ENCODE data around the gene HCCS. TPM values are rescaled to one million over a fixed set of nuclear protein-coding genes. Genes with fewer than 3 reads are reported as not detected.

The HCCS gene
- total RNA-seq, 1 experiment from 2014 or later = 28.2 TPM

DNA sequence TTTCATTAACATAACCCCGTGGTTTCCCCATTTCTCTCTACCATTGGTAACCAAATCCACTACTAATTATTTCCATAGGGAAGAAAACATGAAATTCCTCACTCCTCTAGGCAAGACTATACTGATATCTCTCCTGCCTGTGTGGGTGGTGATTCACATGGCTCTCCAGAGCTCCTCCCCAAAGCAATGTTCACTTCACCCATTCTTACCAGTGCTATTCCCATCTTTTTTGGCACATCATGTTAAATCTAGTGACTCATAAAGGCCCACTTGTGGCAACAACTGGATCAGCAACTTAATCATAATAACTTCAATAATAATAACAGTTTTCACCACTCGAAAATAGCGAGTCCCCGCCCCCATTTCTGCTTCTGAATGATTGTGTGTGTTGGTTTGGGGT is 6.1 kb upstream of the HCCS start:
- Histone ChIP-seq H2AFZ (ENCODE audit: low read depth, low read length, poor library complexity, severe bottlenecking) (no peak overlapping the region), H3K27me3 (ENCODE audit: insufficient read depth, low read length) (no peaks in the 10 kb centered on the region), H3K9ac (ENCODE audit: low read length) (no peak overlapping the region), H3K27ac (ENCODE audit: low read depth, low read length) (no peak overlapping the region), H3K79me2 (ENCODE audit: insufficient read depth, low read length) (no peaks in the 10 kb centered on the region), H3K9me3 (ENCODE audit: control insufficient read depth in 1 of 2, insufficient read depth in 1 of 2, low read depth in 1 of 2, low read length in 2 of 2) (no peaks in the 10 kb centered on the region), H3K36me3 (ENCODE audit: control insufficient read depth in 1 of 2, insufficient read depth in 2 of 2, low read length in 2 of 2) (no peaks in the 10 kb centered on the region; a peak in 1 of 4 replicates), H4K20me1 (ENCODE audit: insufficient read depth) (no peaks in the 10 kb centered on the region), H3K4me2 (ENCODE audit: low read length) (no peak overlapping the region), H3K4me3 (replicated peaks in 1 of 2; ENCODE audit: low read depth in 1 of 2, low read length in 2 of 2) (no peak overlapping the region), H3K4me1 (ENCODE audit: control insufficient read depth in 1 of 2, insufficient read depth in 2 of 2, low read length in 2 of 2) (peaks cover 0 to 4% of the 10 kb centered on the region in 2 experiments; a peak in 1 of 4 replicates), H3K9me2 (ENCODE audit: insufficient read depth) (no peaks in the 10 kb centered on the region)
- peak; percentile 54 for ATAC-seq
- ChIA-PET CTCF (no interaction called here), POLR2A (no interaction called here), RAD21 (ENCODE audit: low non-redundant PET in 1 of 2, low total read pairs in 2 of 2, uncharacterized antibody in 2 of 2, unreplicated experiment in 2 of 2) (no interaction called here)
- TF ChIP-seq, protein P1, sequence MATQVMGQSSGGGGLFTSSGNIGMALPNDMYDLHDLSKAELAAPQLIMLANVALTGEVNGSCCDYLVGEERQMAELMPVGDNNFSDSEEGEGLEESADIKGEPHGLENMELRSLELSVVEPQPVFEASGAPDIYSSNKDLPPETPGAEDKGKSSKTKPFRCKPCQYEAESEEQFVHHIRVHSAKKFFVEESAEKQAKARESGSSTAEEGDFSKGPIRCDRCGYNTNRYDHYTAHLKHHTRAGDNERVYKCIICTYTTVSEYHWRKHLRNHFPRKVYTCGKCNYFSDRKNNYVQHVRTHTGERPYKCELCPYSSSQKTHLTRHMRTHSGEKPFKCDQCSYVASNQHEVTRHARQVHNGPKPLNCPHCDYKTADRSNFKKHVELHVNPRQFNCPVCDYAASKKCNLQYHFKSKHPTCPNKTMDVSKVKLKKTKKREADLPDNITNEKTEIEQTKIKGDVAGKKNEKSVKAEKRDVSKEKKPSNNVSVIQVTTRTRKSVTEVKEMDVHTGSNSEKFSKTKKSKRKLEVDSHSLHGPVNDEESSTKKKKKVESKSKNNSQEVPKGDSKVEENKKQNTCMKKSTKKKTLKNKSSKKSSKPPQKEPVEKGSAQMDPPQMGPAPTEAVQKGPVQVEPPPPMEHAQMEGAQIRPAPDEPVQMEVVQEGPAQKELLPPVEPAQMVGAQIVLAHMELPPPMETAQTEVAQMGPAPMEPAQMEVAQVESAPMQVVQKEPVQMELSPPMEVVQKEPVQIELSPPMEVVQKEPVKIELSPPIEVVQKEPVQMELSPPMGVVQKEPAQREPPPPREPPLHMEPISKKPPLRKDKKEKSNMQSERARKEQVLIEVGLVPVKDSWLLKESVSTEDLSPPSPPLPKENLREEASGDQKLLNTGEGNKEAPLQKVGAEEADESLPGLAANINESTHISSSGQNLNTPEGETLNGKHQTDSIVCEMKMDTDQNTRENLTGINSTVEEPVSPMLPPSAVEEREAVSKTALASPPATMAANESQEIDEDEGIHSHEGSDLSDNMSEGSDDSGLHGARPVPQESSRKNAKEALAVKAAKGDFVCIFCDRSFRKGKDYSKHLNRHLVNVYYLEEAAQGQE (IDR thresholded peaks at IDR 0.05; ENCODE audit: low read depth) = no peak
- TF ChIP-seq, protein P2, sequence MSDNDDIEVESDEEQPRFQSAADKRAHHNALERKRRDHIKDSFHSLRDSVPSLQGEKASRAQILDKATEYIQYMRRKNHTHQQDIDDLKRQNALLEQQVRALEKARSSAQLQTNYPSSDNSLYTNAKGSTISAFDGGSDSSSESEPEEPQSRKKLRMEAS (IDR thresholded peaks at IDR 0.05) = no peak
- TF ChIP-seq EZH2 (IDR thresholded peaks at IDR 0.05) = no peak
- TF ChIP-seq ZNF274 (IDR thresholded peaks at IDR 0.05; ENCODE audit: low read depth, low read length) = no peak
- TF ChIP-seq CBX3 (IDR thresholded peaks at IDR 0.05; ENCODE audit: low read depth) = no peak
- no peak for TF ChIP-seq FOSL1 (IDR thresholded peaks at IDR 0.05; ENCODE audit: low read depth)
- no peak for TF ChIP-seq ELF1 (IDR thresholded peaks at IDR 0.05; ENCODE audit: borderline replicate concordance, low read depth)
- TF ChIP-seq JUND (IDR thresholded peaks at IDR 0.05) = no peak
- TF ChIP-seq, protein P3, sequence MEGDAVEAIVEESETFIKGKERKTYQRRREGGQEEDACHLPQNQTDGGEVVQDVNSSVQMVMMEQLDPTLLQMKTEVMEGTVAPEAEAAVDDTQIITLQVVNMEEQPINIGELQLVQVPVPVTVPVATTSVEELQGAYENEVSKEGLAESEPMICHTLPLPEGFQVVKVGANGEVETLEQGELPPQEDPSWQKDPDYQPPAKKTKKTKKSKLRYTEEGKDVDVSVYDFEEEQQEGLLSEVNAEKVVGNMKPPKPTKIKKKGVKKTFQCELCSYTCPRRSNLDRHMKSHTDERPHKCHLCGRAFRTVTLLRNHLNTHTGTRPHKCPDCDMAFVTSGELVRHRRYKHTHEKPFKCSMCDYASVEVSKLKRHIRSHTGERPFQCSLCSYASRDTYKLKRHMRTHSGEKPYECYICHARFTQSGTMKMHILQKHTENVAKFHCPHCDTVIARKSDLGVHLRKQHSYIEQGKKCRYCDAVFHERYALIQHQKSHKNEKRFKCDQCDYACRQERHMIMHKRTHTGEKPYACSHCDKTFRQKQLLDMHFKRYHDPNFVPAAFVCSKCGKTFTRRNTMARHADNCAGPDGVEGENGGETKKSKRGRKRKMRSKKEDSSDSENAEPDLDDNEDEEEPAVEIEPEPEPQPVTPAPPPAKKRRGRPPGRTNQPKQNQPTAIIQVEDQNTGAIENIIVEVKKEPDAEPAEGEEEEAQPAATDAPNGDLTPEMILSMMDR (IDR thresholded peaks at IDR 0.05 in 2 of 3, conservative IDR thresholded peaks at IDR 0.05 in 1 of 3; ENCODE audit: borderline replicate concordance in 1 of 3, insufficient read depth in 1 of 3, low read depth in 2 of 3, low read length in 2 of 3) = no peak
- TF ChIP-seq, protein P4, sequence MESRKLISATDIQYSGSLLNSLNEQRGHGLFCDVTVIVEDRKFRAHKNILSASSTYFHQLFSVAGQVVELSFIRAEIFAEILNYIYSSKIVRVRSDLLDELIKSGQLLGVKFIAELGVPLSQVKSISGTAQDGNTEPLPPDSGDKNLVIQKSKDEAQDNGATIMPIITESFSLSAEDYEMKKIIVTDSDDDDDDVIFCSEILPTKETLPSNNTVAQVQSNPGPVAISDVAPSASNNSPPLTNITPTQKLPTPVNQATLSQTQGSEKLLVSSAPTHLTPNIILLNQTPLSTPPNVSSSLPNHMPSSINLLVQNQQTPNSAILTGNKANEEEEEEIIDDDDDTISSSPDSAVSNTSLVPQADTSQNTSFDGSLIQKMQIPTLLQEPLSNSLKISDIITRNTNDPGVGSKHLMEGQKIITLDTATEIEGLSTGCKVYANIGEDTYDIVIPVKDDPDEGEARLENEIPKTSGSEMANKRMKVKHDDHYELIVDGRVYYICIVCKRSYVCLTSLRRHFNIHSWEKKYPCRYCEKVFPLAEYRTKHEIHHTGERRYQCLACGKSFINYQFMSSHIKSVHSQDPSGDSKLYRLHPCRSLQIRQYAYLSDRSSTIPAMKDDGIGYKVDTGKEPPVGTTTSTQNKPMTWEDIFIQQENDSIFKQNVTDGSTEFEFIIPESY (IDR thresholded peaks at IDR 0.05; ENCODE audit: extremely low read depth, insufficient replicate concordance, low read length) = no peak
- TF ChIP-seq, protein P5, sequence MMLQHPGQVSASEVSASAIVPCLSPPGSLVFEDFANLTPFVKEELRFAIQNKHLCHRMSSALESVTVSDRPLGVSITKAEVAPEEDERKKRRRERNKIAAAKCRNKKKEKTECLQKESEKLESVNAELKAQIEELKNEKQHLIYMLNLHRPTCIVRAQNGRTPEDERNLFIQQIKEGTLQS (IDR thresholded peaks at IDR 0.05) = no peak
- TF ChIP-seq SIN3A (IDR thresholded peaks at IDR 0.05; ENCODE audit: low read depth) = no peak
- no peak for TF ChIP-seq EZH2phosphoT487 (IDR thresholded peaks at IDR 0.05; ENCODE audit: borderline replicate concordance)
- TF ChIP-seq RAD21 (IDR thresholded peaks at IDR 0.05; ENCODE audit: low read depth) = no peak
- no peak for TF ChIP-seq YY1 (IDR thresholded peaks at IDR 0.05; ENCODE audit: extremely low read depth, insufficient replicate concordance, low read depth, low read length)
- TF ChIP-seq SP1 (IDR thresholded peaks at IDR 0.05; ENCODE audit: low read depth) = no peak
- no peak for DNase-seq (ENCODE audit: low read depth, low spot score)
- no TSS peak for BruUV-seq (replicated peaks)
- intact Hi-C loops (cut with micrococcal nuclease) = loop anchor here (10.0 kb wide), 2 partner anchors 380 to 910 kb away; no protein-coding TSS in a partner anchor
